Stimulated activated CD8-positive, alpha-beta memory T cell treated with anti-CD3 and anti-CD28 coated beads, Interleukin-15, amount 100 ng/mL, for 24 hours (primary cell): ENCODE data around the gene GRIK3.

Experiments
- DNase-seq: peaks from one replicate; pipeline ENCODE4 v3.0.0-alpha.2; 2020; ENCODE audit warnings: low read depth

GRIK3 gene

GRCh38 chr1:37043101-37043500, 8.8 kb upstream of the GRIK3 start:
- no peak for DNase-seq

GRCh38 chr1:37042506-37042905, 8.2 kb upstream of the GRIK3 start:
- DNase-seq = no peak

GRCh38 chr1:37041483-37041882, 7.2 kb upstream of the GRIK3 start:
- no peak for DNase-seq

GRCh38 chr1:37040773-37041172, 6.5 kb upstream of the GRIK3 start:
- no peak for DNase-seq

- DNase-seq = no peak
These were observed 5.9 kb upstream of the GRIK3 start for GRCh38 chr1:37040261-37040660.

- no peak for DNase-seq
These were observed 4.1 kb upstream of the GRIK3 start for GRCh38 chr1:37038227-37039093.

- DNase-seq = no peak
These were observed 3.4 kb upstream of the GRIK3 start for GRCh38 chr1:37037690-37038089.

GRCh38 chr1:37036667-37037053, 2.3 kb upstream of the GRIK3 start:
- no peak for DNase-seq

- no peak for DNase-seq
These were observed 1.7 kb upstream of the GRIK3 start for GRCh38 chr1:37035796-37036666.

- DNase-seq = no peak
These were observed 838 bp upstream of the GRIK3 start for GRCh38 chr1:37035014-37035691.

GRCh38 chr1:37033355-37034101, 787 bp downstream of the GRIK3 start:
- no peak for DNase-seq

- no peak for DNase-seq
These were observed 1.5 kb downstream of the GRIK3 start for GRCh38 chr1:37032660-37033354.

- DNase-seq = no peak
These were observed 2.4 kb downstream of the GRIK3 start for GRCh38 chr1:37031871-37032270.

- DNase-seq = no peak
These were observed 2.9 kb downstream of the GRIK3 start for GRCh38 chr1:37031429-37031828.

- no peak for DNase-seq
These were observed 5.2 kb downstream of the GRIK3 start for GRCh38 chr1:37028981-37029617.

GRCh38 chr1:37021502-37021901, 12.8 kb downstream of the GRIK3 start:
- DNase-seq = no peak

GRCh38 chr1:37020653-37021277, 13.6 kb downstream of the GRIK3 start:
- DNase-seq = no peak

GRCh38 chr1:37018510-37018909, 15.8 kb downstream of the GRIK3 start:
- no peak for DNase-seq

- no peak for DNase-seq
These were observed 16.6 kb downstream of the GRIK3 start for GRCh38 chr1:37017720-37018119.

- DNase-seq = no peak
These were observed 18.2 kb downstream of the GRIK3 start for GRCh38 chr1:37016121-37016520.
